Panc1 (cell line): ENCODE measurements around the gene FAF1. TPM values are rescaled to one million over a fixed set of nuclear protein-coding genes. Genes with fewer than 3 reads are reported as not detected.
"Not testable (repeated sequence)": the region's sequence is repeated elsewhere in the genome, so short reads cannot be mapped to it uniquely, and the experiment has no call there.

Experiments used
- ATAC-seq: fragments of 200-7000 bp; cut with Tn5 transposase; 2 replicates; pipeline ENCODE4 v1.9.1; 2020; ENCODE audit warnings: mild to moderate bottlenecking, moderate library complexity
- BruUV-seq: library from RNA; stranded (reverse); fragments of 400-500 nt; replicated peaks from 2 replicates; lab custom pipeline; 2021; lab: Mats Ljungman, UMichigan
- CTCF ChIA-PET: fragments of 300-600 bp; sonication (Branson Sonifier 250); formaldehyde crosslinking; loops from one replicate; lab custom pipeline; 2022; ENCODE audit warnings: antibody characterized with exemption; lab: Charles Lee
- POLR2A ChIA-PET: fragments of 300-600 bp; sonication (Branson Sonifier 250); formaldehyde crosslinking; loops from one replicate; lab custom pipeline; 2022; ENCODE audit warnings: antibody characterized with exemption; lab: Charles Lee
- DNase-seq: peaks from one replicate; pipeline ENCODE4 v3.0.0-alpha.2; 2010; ENCODE audit warnings: low read depth, low spot score
- H3K27ac ChIP-seq: 2 replicates; pipeline ENCODE4 v1.5.1; 2011; ENCODE audit warnings: mild to moderate bottlenecking, low read length, inconsistent platforms
- H3K27me3 ChIP-seq: fragments of 200-500 bp; sonication (Bioruptor generic); 2 replicates; pipeline ENCODE4 v1.6.0; 2014; ENCODE audit warnings: low read length, inconsistent platforms; ENCODE audit not compliant: control insufficient read depth, insufficient read depth
- H3K36me3 ChIP-seq: fragments of 200-500 bp; sonication (Bioruptor generic); 2 replicates; pipeline ENCODE4 v1.5.1; 2014; ENCODE audit warnings: inconsistent platforms, mild to moderate bottlenecking, low read length, moderate library complexity; ENCODE audit not compliant: control insufficient read depth, insufficient read depth
- H3K4me1 ChIP-seq: 2 replicates; pipeline ENCODE4 v1.5.1; 2011; ENCODE audit warnings: inconsistent platforms, mild to moderate bottlenecking, low read length, moderate library complexity; ENCODE audit not compliant: control insufficient read depth, insufficient read depth
- H3K4me3 ChIP-seq, 2 experiments: 2 replicates each; pipeline ENCODE4 v1.5.1; 2011 to 2012; ENCODE audit warnings: low read depth in 2 of 2, low read length in 2 of 2, mild to moderate bottlenecking in 2 of 2, inconsistent platforms in 1 of 2, moderate library complexity in 1 of 2
- H3K9me3 ChIP-seq: fragments of 200-500 bp; sonication (Bioruptor generic); 2 replicates; pipeline ENCODE4 v1.5.1; 2014; ENCODE audit warnings: low read depth, mild to moderate bottlenecking, inconsistent platforms, low read length, moderate library complexity; ENCODE audit not compliant: control insufficient read depth, insufficient read depth
- CTCF ChIP-seq: fragments of 450-650 bp; IDR thresholded peaks from 2 replicates; pipeline ENCODE4 v1.5.1; 2017; ENCODE audit warnings: mild to moderate bottlenecking
- POLR2AphosphoS5 ChIP-seq: IDR thresholded peaks from 2 replicates; pipeline ENCODE4 v1.6.1; 2012; ENCODE audit warnings: mild to moderate bottlenecking, low read depth, low read length, moderate library complexity
- SIN3A ChIP-seq: IDR thresholded peaks from 2 replicates; pipeline ENCODE4 v1.6.1; 2012; ENCODE audit warnings: low read depth, mild to moderate bottlenecking, low read length, moderate library complexity, borderline replicate concordance; ENCODE audit not compliant: insufficient read depth
- TCF7L2 ChIP-seq: IDR thresholded peaks from 2 replicates; pipeline ENCODE4 v1.6.1; 2011; ENCODE audit warnings: mild to moderate bottlenecking, low read depth, low read length, inconsistent platforms
- in situ Hi-C: cut with HindIII; loops from 2 replicates; pipeline ENCODE4 v1.10.0; 2016; ENCODE audit warnings: low sequenced_read_pairs, low pct_unique_long_range_greater_than_20kb
- intact Hi-C: fragments of 100-400 bp; cut with micrococcal nuclease; formaldehyde crosslinking; loops from one replicate; pipeline ENCODE4 v1.10.0; 2022; ENCODE audit not compliant: unreplicated experiment
- total RNA-seq: library from RNA; stranded (reverse); gene quantifications from one replicate; pipeline ENCODE4 v1.2.1, GENCODE V29; 2021; ENCODE audit not compliant: unreplicated experiment
- TF ChIP-seq, protein P1 (sequence below), 2 experiments: IDR thresholded peaks; 2 replicates each; pipeline ENCODE4 v1.6.1; 2011 to 2012; ENCODE audit warnings: low read depth in 2 of 2, control low read depth in 1 of 2, low read length in 1 of 2, mild to moderate bottlenecking in 1 of 2, moderate library complexity in 1 of 2; ENCODE audit not compliant: insufficient read depth in 1 of 2

Gene FAF1
- total RNA-seq, 1 experiment from 2014 or later, result 101 TPM

DNA sequence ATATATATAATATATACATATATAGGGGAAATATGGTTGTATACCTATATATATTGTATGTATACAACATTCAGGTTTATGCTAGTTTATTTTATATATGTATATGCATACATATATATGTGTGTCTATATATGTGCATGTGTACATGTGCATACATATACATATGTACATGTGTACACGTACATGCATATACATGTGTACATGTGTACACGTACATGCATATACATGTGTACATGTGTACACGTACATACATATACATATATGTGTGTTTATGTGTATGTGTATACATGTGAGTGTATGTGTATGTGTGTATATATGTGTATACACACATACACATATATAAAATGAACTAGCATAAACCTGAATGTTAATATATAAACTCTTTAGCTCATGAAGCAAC is 220.9 kb downstream of the FAF1 start:
- no peak overlapping the region for H3K4me3 ChIP-seq
- ATAC-seq (no peak), DNase-seq (no peak)
- H3K27ac ChIP-seq, result no peak overlapping the region
- CTCF ChIA-PET, result no interaction called here
- H3K36me3 ChIP-seq, result peaks cover 3% of the 10 kb centered on the region; the same call in 1 of the 2 replicates
- POLR2A ChIA-PET, result no interaction called here
- H3K27me3 ChIP-seq, result no peaks in the 10 kb centered on the region
- TF ChIP-seq CTCF (no peak), SIN3A (no peak), POLR2AphosphoS5 (no peak), TCF7L2 (no peak)
- TF ChIP-seq, protein P1, sequence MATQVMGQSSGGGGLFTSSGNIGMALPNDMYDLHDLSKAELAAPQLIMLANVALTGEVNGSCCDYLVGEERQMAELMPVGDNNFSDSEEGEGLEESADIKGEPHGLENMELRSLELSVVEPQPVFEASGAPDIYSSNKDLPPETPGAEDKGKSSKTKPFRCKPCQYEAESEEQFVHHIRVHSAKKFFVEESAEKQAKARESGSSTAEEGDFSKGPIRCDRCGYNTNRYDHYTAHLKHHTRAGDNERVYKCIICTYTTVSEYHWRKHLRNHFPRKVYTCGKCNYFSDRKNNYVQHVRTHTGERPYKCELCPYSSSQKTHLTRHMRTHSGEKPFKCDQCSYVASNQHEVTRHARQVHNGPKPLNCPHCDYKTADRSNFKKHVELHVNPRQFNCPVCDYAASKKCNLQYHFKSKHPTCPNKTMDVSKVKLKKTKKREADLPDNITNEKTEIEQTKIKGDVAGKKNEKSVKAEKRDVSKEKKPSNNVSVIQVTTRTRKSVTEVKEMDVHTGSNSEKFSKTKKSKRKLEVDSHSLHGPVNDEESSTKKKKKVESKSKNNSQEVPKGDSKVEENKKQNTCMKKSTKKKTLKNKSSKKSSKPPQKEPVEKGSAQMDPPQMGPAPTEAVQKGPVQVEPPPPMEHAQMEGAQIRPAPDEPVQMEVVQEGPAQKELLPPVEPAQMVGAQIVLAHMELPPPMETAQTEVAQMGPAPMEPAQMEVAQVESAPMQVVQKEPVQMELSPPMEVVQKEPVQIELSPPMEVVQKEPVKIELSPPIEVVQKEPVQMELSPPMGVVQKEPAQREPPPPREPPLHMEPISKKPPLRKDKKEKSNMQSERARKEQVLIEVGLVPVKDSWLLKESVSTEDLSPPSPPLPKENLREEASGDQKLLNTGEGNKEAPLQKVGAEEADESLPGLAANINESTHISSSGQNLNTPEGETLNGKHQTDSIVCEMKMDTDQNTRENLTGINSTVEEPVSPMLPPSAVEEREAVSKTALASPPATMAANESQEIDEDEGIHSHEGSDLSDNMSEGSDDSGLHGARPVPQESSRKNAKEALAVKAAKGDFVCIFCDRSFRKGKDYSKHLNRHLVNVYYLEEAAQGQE (IDR thresholded peaks at IDR 0.05; ENCODE audit: insufficient read depth in 1 of 2, low read depth in 2 of 2, low read length in 1 of 2), result no peak
- H3K9me3 ChIP-seq, result no peaks in the 10 kb centered on the region
- in situ Hi-C loops, result no loop called here
- no peaks in the 10 kb centered on the region for H3K4me1 ChIP-seq
- BruUV-seq, result no TSS peak
- intact Hi-C loops, result no loop called here

DNA sequence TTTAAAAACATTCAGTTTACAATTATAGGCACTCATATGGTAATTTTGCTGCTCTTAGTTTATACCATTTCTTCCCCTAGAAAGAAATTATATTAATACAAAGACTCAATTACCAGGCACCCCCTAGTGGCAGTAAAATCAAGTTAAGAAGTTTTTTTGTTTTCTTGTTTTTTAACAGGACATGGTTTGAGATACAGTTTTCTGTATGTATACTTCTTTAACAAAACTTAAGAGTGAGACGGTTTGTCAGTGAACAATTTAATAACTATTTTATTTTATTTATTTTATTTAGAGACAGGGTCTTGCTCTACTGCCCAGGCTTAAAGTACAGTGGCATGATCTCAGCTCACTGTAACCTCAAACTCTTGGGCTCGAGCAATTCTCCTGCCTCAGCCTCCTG is 224.6 kb downstream of the FAF1 start:
- Histone ChIP-seq H3K27me3 (no peaks in the 10 kb centered on the region), H3K4me1 (no peaks in the 10 kb centered on the region), H3K27ac (no peak overlapping the region), H3K4me3 (no peak overlapping the region), H3K9me3 (no peaks in the 10 kb centered on the region), H3K36me3 (peaks cover 3% of the 10 kb centered on the region; the same call in 1 of the 2 replicates)
- TF ChIP-seq TCF7L2 (no peak), SIN3A (no peak), CTCF (peak; percentile 64; the same call in 1 of the 2 replicates), POLR2AphosphoS5 (no peak)
- TF ChIP-seq, protein P1 (IDR thresholded peaks at IDR 0.05; ENCODE audit: insufficient read depth in 1 of 2, low read depth in 2 of 2, low read length in 1 of 2), result no peak
- POLR2A ChIA-PET, result no interaction called here
- ATAC-seq, result no peak
- intact Hi-C loops, result no loop called here
- CTCF ChIA-PET, result interaction anchor here (0.6 to 0.7 kb wide), 2 partner anchors 117 to 125 kb away, joined by 3 to 8 read pairs; no protein-coding TSS in a partner anchor
- no TSS peak for BruUV-seq
- in situ Hi-C loops, result no loop called here
- no peak for DNase-seq

- H3K9me3 ChIP-seq, POLR2A ChIA-PET, ATAC-seq, H3K27me3 ChIP-seq, H3K4me1 ChIP-seq, intact Hi-C loops, DNase-seq, H3K36me3 ChIP-seq, BruUV-seq, H3K27ac ChIP-seq, in situ Hi-C loops, H3K4me3 ChIP-seq: not testable (repeated sequence)
- CTCF ChIA-PET, result interaction anchor here (0.7 kb wide), 1 partner anchor 234 kb away, joined by 3 read pairs; no protein-coding TSS in a partner anchor
Observed at GRCh38 chr1:50727578-50727977, 232.5 kb downstream of the FAF1 start.
